ENCODE results near the gene AKAP4.

DNA sequence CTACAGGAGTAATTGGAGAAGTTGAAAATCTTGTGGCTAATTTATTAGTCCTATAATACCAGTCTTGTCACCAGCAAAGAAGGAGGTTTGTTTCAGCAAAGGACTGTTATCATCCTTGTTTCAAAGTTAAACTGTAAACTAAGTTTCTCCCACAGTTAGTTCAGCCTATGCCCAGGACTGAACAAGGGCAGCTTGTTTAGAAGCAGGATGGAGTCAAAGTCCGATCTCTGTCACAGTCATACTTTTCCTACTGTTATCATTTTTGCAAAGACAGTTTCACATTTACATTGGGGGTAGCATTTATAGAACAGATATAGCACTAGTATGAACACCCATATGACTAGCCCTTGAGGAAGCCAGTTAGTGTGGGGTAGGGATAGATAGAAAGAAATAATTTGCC lies 46.4 kb downstream of the AKAP4 start:
- TF ChIP-seq EZH2 (IDR thresholded peaks at IDR 0.05) = no peak
- TF ChIP-seq, protein P1, sequence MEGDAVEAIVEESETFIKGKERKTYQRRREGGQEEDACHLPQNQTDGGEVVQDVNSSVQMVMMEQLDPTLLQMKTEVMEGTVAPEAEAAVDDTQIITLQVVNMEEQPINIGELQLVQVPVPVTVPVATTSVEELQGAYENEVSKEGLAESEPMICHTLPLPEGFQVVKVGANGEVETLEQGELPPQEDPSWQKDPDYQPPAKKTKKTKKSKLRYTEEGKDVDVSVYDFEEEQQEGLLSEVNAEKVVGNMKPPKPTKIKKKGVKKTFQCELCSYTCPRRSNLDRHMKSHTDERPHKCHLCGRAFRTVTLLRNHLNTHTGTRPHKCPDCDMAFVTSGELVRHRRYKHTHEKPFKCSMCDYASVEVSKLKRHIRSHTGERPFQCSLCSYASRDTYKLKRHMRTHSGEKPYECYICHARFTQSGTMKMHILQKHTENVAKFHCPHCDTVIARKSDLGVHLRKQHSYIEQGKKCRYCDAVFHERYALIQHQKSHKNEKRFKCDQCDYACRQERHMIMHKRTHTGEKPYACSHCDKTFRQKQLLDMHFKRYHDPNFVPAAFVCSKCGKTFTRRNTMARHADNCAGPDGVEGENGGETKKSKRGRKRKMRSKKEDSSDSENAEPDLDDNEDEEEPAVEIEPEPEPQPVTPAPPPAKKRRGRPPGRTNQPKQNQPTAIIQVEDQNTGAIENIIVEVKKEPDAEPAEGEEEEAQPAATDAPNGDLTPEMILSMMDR (IDR thresholded peaks at IDR 0.05) = no peak

Measured in neural progenitor cell (in vitro differentiated cells).